Stimulated activated CD4-positive, alpha-beta T cell treated with anti-CD3 and anti-CD28 coated beads, Interleukin-2, amount 100 ng/mL, for 24 hours (primary cell): Measurements from ENCODE around the gene SOX13.

ENCODE experiments used
- DNase-seq, 2 donors: peaks; one replicate each; pipeline ENCODE4 v3.0.0-alpha.2; 2020

SOX13 gene

DNA sequence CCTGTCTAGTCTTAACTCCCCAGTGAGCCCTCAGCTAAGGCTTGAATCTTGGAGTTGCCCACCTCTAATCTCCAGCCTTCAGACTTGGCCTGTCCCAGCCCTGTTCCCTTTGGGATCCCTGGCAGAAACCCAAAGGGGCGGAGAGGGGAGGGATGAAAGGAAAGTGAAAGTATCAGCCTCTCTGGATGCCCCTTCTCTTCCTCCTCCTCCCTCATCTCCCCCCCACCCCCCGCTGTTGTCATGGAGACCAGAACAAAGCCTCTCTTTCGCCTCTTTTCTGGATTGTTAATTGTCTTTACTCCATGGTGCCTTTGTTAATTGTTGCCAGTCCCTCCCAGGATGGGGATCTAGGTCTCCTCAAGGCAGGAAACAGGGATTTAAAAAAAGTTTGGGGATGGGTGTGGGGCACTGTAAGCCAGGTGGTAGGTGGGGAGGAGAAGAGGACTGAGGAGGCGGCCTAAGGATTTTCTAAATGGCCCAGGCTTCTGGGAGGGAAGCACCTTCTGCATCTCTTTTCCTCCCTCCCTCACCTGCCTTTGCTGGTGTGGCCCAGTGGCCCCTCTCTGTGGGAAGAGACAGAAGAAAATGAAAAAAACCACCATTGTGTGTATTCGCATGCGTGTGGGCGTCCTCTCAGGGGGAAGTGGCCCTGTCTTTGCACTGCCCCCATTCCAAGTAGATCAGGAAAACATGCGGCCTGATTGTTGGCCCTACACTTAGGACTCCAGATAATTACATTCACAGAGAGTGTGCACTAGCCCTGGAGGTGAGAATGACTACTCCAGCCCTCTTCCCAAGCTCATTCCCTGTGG, 7.5 kb upstream of the SOX13 start:
- no peak for DNase-seq

DNA sequence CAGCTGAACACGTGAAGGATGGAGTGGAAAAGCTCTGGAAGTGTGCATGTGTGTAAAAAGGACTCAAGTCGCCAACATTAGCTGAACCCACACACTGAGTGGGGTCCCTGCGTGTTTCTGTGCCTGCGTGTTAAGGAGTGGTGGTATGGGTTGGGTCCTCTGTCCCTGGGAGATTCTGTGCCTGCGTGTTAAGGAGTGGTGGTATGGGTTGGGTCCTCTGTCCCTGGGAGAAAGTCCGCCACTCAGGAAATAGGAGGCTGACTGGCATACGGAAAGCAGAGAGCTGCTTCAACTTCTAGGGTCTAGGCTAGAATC, 7.0 kb upstream of the SOX13 start:
- no peak for DNase-seq

DNA sequence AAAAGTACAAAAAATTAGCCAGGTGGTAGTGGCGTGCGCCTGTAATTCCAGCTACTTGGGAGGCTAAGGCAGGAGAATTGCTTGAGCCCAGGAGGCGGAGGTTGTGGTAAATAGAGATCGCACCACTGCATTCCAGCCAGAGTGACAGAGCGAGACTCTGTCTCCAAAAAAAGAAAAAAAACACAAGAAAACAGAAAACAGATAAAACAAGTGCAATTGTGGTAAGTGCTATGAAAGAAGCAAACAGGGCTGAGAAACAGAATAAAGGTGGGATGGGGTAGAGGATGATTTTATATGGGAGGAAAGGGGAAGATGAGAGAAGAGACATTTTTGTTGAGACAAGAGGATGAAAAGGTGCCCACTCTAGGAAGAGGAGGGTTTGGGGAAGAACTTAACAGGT, 5.0 kb upstream of the SOX13 start:
- no peak for DNase-seq

DNA sequence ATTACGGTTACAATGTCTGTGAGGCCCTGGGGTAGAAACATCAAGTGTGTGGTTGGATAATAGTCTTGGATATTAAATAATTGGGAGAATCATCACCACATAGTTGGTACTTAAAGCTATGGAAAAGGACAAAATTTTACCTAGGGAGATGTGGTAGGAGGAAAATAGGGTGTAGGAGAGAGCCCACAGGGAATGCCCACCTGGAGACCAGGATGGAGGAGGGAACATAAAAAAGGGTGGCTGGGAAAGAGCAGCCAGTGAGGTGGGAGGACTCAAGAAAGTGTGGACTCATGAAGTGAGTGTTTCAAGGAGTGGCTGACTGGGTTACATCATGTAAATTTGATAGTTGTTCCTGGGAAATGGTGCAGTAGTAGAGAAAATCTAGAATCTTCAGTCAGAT, 3.0 kb upstream of the SOX13 start:
- no peak for DNase-seq

DNA sequence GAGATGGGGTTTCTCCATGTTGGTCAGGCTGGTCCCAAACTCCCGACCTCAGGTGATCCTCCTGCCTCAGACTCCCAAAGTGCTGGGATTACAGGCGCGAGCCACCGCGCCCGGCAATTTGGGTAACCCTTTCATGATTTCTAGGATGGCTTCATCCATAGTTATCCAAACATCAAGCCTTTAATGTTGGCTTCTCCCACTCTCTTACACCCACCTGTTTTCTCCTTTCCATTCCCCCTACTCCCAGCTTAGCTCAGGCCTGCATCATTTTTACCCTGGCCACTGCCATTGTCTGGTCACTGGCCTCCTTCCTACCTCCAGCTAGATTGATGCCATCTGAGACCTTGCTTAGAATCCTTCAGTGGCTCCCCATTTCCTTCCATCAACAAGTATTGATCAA, 2.0 kb upstream of the SOX13 start:
- DNase-seq: no peak

DNA sequence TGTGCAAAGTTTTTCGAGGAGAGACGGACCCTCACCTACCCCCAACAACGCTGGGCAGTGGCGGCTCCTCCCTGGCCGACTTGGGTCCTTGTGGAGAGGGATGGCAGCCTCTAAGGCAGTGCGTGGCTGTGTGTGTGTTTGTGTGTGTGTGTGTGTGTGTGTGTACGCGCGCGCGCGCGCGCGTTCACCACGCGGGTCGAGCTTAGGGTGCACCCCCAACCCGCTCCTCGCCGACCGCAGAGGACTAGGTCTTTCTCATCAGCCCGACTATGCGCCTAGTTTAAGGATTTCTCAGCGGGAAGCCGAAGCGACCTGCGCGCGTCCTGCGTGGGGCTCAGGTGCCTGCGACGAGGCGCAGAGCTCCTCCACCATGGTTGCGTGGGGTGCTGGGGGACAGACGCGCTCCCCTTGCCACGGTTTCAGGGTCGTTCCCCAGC, 940 bp downstream of the SOX13 start:
- peak in 1 of 2 donors; percentile 10 for DNase-seq

DNA sequence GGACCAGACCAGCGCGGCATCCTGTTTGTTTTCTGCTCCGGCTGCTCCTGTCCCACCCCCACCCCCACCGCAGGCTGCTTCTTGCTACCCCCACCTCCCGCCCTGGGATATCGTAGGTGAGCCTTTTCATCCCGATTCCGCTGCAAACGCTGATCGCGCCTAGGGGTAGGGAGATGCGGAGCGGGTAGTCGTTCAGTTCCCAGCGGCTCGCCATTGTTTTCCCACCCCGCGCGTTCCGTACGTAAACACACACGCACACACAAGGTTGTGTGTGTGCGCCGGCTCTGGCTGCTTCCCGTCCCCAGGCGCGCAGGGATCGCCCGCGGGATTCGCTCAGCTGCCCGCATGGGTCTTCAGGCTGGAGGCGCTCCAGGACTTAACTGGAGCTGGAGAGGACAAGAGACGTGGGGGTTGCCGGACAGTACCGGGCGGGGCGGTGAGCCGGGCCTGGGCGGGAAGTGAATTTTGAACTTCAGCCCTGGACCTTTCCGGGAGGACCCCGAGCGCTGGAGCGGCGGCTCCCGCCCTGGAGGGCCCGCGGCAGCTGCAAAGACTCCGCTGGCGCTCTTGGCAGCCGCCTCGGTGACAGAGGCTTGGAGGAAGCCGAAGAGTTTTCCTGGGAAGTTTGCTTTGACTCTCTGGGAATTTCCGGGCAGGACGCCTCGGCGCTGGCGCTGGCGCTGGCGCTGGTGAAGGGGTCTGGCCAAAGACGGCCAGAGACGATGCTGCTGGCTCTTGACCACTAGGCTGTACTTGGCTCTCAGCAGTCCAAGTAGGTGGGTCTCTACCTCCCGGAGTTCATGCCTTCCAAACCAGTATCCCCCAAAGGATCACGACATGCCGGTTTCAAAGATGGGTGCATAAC, 1.6 kb downstream of the SOX13 start:
- DNase-seq: peak in 1 of 2 donors; percentile 17

DNA sequence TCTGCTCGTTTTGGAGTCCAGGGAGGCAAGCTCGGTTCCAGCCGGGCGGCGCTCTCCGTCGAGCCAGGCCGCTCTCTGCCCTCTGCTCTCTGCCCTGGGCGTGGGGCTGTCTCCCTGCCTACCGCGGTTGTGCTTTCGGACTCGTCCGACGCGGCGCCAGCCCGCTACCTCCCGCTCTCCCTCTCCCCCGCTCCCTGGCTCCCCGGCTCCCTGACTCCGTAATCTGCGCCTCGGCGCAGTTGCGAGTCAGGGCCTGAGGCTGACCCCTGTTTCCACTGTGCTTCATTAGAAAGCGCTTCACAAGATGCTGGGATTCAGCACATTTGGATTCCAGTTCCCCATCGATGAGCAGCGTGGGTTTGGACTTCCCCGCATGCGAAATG, 2.2 kb downstream of the SOX13 start:
- DNase-seq: no peak

DNA sequence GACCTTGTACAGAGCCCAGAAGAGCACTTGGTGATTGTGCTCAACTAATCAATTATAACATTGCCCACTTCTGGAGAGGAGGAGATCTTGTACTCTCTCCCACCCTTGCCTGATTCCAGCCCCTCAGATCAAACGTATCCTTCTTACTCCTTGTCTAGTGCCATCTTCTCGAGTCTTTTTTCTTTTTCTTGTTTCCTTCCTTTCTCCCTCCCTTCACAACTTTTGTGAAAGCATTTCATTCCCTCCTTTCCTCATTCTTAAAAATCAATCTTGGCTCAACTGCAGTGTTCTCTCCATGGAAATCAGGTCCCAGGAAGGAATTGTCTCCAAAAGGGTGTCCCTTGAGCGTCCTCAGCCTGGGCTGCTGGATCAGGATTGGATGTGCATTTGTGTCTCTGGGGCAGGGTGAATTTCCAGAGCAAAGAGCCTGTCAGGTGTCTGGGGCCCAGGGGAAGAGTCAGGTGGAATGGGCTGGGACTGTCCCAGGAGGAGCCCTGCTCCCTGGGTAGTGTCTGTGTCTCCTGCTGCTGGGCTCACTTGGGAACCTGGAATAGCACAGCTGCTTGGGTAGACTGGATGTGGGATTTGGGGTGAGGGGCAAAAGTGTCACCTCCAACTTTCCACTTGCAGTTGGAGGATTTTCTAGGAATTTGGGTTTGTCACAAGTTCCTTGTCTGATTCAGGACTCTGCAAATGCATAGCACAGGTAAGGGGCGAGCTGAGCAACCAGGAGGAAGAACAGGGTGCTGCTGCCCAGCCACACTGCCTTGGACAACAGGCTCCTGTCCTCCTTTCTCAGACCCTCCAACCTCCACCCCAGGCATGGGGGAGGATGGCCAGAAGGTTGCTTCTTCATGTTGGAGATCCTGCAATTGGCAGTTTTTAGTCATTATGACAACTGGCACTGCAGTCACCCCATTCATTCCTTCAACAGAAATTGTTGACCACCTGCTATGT, 3.3 kb downstream of the SOX13 start:
- no peak for DNase-seq

DNA sequence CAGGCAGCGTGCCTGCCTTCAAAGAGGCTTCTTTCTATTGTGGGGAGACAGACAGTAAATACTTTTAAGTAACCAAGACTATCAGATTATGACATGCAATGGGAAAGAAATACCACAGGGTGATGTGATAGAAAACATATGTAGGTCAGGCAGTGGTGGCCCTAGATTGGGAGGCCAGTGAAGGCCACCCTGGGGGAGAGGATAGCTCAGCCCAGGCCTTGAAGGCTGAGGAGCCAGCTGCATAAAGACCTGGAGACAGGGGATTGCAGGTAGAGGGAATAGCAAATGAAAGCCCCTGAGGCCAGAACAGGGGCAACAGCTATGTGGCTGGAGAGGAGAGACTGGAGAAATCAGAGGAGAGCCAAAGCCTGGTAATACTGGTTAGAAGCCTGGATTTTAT, 4.0 kb downstream of the SOX13 start:
- DNase-seq: no peak

DNA sequence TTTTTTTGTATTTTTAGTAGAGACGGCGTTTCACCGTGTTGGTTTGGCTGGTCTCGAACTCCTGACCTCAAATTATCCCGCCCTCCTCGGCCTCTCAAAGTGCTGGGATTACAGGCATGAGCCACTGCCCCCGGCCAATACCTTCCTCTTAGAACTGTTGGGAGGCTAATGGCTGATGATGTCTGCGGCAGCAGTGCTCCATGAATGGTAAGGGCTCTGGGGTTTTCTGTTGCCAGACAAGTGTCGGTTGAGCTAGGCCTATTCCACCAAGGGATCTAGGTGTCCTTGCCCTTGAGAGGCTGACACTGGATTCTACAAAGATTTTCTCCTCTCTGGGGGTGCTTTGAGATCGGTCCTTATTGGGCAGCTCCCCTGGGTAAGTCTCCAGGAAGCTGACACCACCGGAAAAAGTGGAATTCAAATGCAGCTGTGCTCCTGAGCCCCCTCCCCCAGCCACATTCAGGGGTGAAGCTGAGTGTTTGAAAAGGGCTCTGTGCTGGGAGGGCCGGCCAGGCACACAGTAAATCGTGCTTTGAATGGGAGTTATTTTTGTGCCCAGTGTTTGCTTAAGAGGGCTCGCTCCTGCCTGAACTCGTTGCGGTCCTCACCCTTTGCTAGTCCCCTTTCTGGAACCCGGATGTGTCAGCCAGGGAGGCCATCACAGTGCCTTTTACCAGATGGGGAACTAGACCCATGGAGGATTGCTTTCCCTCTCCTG, 5.2 kb downstream of the SOX13 start:
- no peak for DNase-seq

DNA sequence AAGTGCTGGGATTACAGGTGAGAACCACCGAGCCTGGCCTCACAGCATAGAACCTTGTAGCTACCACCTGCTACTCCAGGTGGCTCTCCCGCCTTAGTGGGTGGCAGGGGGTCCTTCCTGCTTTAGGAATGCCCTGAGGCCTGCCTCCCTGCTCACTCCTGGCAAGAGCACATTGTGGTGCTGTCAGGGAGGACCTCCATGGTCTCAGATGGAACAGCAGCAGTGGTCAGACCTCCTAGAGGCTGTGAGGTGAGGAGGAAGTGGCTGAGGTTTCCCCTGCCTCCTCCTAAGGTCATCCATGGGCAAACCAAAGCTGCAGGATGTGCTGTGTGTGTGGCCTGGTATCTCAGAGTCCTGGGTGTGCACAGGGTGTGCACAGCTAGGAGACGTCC, 6.7 kb downstream of the SOX13 start:
- DNase-seq: no peak

DNA sequence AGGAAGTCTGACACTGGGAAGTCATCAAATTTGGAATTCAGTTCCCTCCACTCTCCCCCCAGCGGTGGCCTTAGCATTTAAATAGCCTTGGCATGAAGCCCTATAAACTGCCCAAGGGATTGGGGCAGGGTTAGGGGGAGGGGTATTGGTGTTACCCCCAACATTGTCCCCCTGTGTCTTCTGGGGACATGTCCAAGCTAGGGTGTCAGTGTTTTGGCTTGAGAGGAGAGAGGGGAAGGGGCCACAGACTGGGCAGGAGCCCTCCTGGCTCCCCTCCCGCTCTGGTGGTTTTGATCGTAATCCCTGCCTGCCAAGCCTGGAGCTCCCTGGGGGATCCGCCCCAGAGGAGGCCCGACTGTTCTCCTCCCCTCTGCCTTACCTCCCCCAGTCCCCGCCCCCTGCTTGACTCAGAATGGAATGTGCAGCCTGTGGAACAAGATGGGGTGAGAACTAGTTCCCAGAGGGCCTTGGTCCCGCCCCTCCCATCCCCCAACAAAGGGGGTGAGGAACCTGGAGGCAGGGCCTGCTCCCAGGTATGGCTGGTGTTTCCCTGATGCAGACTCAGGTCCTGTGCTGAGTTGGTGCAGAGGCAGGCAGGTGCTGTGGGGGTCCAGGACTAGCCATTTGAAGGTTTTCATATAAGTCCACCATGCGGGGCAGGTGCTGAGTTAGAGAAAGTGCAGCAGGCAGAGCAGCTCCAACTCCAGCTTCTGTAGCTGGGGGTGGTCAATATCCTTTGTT, 7.4 kb downstream of the SOX13 start:
- DNase-seq: no peak

DNA sequence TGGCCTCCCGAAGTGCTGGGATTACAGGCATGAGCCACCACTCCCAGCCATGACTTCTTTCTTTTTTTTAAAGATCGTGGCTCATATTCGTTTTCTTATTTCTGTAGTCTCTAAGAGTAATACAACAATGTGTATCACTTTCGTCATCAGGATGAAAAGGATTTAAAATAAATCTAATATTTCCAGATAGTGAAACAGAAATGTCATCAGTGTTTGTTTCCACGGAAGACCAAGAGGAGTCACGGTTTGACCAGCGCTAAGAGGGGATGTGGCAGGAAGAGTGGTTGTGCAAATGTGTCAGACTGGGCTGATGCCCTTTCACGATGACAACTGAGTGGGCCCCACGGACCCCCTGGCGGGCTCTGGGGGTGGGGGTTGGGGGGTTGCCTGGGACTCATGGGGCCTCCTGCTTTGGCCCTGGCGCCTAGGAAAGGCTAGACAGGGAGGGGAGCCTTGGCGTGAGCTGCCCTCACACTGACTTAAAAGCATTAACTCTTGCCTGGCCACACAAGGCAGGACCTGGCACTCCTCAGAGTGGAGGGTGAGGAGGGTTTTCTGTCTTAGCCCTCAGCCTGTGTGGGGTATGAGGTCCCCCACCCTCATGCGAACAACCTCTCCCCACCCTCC, 8.4 kb downstream of the SOX13 start:
- DNase-seq: no peak

DNA sequence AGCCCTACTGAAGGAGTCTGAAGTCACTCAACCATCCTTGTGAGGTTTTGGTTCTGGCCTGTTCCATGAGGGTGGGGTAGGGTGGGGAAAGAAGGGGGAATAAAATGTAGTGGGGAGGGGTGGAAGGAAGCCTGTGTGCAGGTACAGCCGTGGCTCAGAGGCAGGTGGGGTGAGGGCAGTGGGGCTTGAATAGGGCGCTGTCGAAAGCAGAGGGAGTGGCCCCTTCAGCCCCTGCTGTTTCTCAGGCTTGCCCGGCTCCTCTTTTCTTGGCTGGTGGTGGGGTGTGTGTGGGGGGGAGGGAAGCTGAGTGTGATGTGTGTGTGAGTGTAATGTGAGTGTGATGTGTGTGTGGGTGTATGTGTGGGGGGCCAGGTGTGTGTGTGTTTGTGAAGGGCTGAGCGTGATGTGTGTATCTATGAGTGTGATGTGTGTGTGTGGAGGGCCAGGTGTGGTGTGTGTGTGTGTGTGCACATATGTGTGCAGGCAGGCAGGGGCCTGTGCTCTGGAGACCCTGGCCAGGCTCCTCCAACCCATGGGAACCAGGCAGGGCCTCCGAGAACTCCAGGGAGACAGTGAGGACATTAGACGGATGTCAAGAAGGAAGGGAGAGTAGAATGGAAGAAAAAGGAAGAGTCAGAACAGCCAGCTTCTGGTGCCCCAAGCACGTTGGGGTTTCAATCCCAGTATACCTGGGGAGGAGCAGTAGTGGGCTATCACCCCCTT, 9.0 kb downstream of the SOX13 start:
- DNase-seq: no peak

DNA sequence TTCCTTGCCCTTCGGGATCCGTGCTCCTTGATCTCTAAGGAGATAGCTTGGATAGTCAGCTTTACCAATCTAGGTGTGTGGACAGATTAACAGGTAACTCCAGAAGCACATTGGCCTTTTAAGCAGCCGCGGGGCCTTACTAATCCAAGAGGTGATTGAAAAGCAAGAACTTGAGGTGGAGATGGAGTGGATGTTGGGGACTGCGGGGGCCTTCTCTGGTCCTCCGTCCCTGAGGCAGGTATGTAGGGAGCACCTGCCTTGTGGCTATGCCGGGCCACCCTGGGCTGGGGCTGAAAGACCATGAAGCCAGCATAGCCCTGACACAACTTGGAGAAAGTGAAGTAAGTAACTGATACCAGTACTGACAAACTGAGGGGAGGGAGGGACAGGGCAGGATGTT, 10.6 kb downstream of the SOX13 start:
- DNase-seq: no peak

DNA sequence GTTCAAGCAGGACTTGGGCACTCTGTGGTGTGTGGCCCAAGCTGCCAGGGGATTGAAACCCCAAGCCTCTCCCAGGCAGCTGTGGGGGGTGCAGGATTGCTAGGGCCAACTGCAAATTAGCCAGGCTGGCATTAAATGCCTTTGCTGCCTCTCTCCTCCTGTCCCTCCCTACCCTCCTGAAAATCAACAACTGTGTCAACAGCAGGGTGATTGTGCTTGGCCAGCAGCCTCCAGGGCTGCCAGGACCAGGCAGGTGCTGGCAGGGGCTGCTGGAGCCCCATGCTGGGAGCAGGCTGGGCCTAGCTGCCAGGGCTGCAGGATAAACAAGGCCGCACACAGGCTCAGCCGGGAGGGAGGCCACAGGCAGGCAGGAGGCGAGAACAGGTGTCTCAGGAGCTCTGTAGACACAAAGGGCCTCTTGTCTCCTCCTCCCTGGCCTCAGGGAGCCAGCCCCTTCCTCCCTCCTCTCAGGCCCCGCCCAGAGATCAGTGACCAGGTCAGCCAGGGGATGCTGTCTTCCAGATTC, 11.4 kb downstream of the SOX13 start:
- DNase-seq: no peak

DNA sequence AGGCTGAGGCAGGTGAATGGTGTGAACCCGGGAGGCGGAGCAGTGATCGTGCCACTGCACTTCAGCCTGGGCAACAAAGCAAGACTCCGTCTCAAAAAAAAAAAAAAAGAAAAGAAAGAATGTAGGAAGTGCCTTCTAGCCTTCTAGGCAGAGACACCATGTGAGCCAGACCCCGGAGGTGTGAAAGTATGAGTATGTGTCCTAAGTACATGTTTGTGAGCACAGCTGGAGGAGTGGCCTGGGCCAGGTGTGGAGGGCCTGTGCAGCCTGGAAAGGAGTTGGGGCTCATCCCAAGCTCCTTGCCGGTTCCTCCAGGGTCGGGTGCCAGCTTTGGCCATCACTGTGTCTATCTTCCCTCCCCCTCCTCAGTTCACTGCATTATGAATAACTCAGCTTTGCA, 13.0 kb downstream of the SOX13 start:
- no peak for DNase-seq

DNA sequence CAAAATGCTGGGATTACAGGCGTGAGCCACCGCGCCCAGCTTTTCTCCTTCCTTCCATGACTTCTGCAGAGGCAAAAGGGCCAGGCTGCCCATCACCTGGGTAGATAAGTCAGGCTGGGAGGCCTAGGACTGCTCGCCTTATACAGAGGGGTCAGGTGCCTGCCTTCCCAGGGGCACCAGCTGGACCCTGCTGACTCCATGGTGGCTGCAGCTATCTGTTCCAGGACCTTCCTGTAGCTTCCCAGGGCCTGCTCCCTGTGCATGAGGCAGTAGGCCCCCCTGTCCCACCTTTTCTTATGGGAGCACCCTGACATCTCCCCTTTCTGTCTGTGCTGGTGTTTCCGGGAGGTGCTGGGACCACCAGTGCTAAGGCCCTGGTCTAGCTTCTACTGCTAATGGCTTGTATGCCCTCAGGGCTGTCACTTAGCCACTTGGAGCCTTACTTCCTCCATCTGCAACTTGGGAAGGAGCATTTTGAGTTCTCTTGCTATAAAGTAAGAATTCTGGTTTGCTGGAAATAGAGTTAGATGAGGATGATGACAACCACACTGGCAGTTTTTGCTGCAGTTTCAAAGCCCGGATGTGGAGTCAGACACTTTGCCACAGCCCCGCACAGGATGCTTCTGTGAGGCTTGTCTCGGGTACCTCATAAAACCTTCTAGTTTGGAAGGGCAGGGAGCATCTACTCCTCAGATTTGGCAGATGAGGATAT, 14.4 kb downstream of the SOX13 start:
- DNase-seq: no peak
